Measurements from ENCODE around the gene MOB3A. TPM values are rescaled to one million over a fixed set of nuclear protein-coding genes. Genes with fewer than 3 reads are reported as not detected.

Gene MOB3A
- polyA plus RNA-seq, 3 donors from 2014 or later, result 39.4 to 160 (median 42.2) TPM

- peaks cover 16 to 39% (median 19%) of the 10 kb centered on the region in 3 donors for H3K36me3 Mint-ChIP-seq
- H3K9me3 Mint-ChIP-seq, result no peaks in the 10 kb centered on the region
- no peak overlapping the region for H3K27ac Mint-ChIP-seq
- H3K27me3 Mint-ChIP-seq (ENCODE audit: low read depth in 3 of 3), result peaks cover 0 to 6% (median 1%) of the 10 kb centered on the region in 3 donors
- peaks cover 15 to 17% of the 10 kb centered on the region in 2 donors for H3K4me1 Mint-ChIP-seq
- no peak overlapping the region for H3K4me3 Mint-ChIP-seq
- no peak for DNase-seq
Observed at GRCh38 chr19:2110822-2111221, 14.7 kb upstream of the MOB3A start.

DNA sequence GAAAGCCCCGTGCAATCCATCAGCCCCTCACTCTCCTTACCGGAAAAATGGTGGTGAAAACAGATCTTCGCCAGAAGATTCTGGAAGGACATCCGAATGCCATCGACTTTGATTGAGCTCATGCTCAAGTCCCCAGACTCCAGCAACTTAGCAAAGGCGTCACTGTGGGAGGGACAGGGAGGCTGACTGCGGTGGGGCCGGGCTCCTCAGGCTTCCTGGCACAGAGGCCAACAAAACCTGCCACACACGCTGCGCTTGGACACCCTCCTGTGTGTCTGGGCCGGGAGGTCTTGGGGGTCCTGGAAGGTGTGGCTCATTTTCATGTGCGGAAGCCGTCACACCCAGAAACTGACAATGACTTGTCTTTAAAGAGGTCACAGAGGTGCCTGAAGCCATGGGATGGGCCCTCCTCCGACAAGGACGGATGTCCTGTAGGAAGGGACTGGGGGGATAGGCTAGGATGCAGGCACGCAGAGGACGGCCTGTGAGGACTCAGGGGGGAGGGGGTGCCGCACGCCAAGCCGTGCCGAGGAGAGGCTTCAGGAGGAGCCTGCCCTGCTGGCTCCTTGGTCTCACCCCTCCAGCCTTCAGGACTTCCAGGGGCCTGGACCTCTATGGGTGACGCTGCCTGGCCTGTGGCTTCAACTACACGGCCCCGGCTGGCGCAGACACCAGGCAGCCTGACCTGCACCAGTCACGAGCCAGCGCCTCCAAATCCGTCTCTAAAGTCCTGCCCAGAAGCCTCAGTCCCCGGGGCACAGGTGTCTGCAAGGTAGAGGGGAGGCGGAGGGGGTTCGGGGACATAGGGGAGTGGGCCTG is 13.1 kb upstream of the MOB3A start:
- no peak overlapping the region for H3K27ac Mint-ChIP-seq
- peaks cover 16 to 17% of the 10 kb centered on the region in 2 donors for H3K4me1 Mint-ChIP-seq
- peaks cover 2 to 6% (median 3%) of the 10 kb centered on the region in 3 donors for H3K27me3 Mint-ChIP-seq (ENCODE audit: low read depth in 3 of 3)
- H3K36me3 Mint-ChIP-seq, result peaks cover 22 to 45% (median 26%) of the 10 kb centered on the region in 3 donors
- no peak overlapping the region for H3K4me3 Mint-ChIP-seq
- no peak for DNase-seq
- H3K9me3 Mint-ChIP-seq, result no peaks in the 10 kb centered on the region

- Mint-ChIP-seq H3K27me3 (ENCODE audit: low read depth in 3 of 3) (peaks cover 2 to 6% (median 5%) of the 10 kb centered on the region in 3 donors), H3K9me3 (no peaks in the 10 kb centered on the region), H3K27ac (peak overlapping the region in 2 of 6 donors; percentile 0 to 13), H3K4me3 (no peak overlapping the region), H3K36me3 (peaks cover 21 to 47% (median 33%) of the 10 kb centered on the region in 3 donors), H3K4me1 (peaks cover 11 to 14% of the 10 kb centered on the region in 2 donors)
- no peak for DNase-seq
Observed at GRCh38 chr19:2108251-2109016, 12.3 kb upstream of the MOB3A start.

- Mint-ChIP-seq H3K4me1 (peaks cover 0 to 4% of the 10 kb centered on the region in 2 donors), H3K27ac (no peak overlapping the region), H3K4me3 (no peak overlapping the region), H3K9me3 (no peaks in the 10 kb centered on the region), H3K36me3 (peaks cover 14 to 49% (median 30%) of the 10 kb centered on the region in 3 donors), H3K27me3 (ENCODE audit: low read depth in 3 of 3) (peaks cover 1 to 5% (median 2%) of the 10 kb centered on the region in 3 donors)
- no peak for DNase-seq
Observed at GRCh38 chr19:2103045-2103707, 7.0 kb upstream of the MOB3A start.

DNA sequence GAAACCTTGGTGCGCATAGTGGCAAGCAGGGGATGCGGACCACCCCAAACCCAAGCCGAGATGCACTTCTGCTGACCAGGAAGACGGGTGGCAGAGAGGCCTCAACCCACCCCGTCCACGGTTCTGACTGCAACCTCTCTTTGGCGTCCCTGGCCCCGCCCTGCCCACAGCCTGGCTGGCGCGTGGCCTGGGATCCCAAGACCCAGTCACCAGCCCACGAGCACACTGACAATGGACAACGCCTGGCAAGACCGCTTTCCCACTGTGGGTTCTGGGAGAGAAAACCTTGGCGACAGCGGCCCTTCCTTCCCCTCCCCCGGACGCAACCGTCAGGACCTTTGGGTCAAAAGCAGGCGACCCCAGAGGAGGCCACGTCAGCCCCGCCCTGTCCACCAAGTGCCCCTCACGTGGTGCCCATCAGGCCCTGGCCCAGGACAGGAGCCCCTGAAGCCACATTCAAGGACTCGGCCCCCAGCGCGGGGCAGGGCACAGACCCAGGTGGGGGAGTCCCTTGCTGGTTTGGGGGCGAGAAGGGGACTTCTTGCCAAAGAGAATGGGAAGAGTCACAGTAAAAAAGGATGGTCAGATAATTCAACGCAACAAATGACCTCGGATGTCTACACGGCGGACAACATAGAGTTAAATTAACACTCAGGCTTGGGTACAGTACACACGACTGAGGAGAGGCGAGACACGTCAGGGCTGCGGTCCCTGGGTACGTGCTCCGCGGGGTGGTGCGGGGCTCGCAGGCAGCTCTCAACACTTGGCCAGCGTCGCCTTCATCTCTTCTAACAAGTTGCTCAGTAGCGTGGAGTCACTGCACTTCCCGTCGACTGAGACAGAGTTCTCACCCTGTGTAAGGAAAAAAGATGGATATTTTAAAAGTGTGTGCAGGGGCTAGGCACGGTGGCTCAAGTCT is 5.5 kb upstream of the MOB3A start:
- Mint-ChIP-seq H3K27me3 (ENCODE audit: low read depth in 3 of 3) (peaks cover 0 to 6% (median 2%) of the 10 kb centered on the region in 3 donors), H3K4me1 (peaks cover 5 to 7% of the 10 kb centered on the region in 2 donors), H3K9me3 (no peaks in the 10 kb centered on the region), H3K4me3 (no peak overlapping the region), H3K27ac (peak overlapping the region in 3 of 6 donors; percentile 28 to 69 (median 62)), H3K36me3 (peaks cover 10 to 41% (median 24%) of the 10 kb centered on the region in 3 donors)
- no peak for DNase-seq

- no peak for DNase-seq
- H3K9me3 Mint-ChIP-seq, result no peaks in the 10 kb centered on the region
- no peak overlapping the region for H3K27ac Mint-ChIP-seq
- H3K4me1 Mint-ChIP-seq, result peaks cover 6 to 10% of the 10 kb centered on the region in 2 donors
- H3K4me3 Mint-ChIP-seq, result no peak overlapping the region
- peaks cover 10 to 31% (median 20%) of the 10 kb centered on the region in 3 donors for H3K36me3 Mint-ChIP-seq
- H3K27me3 Mint-ChIP-seq (ENCODE audit: low read depth in 3 of 3), result peaks cover 8 to 15% (median 10%) of the 10 kb centered on the region in 3 donors
Observed at GRCh38 chr19:2100719-2101061, 4.6 kb upstream of the MOB3A start.

- H3K36me3 Mint-ChIP-seq, result peaks cover 5 to 26% (median 15%) of the 10 kb centered on the region in 3 donors
- peaks cover 12 to 17% (median 13%) of the 10 kb centered on the region in 3 donors for H3K27me3 Mint-ChIP-seq (ENCODE audit: low read depth in 3 of 3)
- H3K27ac Mint-ChIP-seq, result no peak overlapping the region
- H3K4me1 Mint-ChIP-seq, result peaks cover 8 to 12% of the 10 kb centered on the region in 2 donors
- no peak for DNase-seq
- H3K4me3 Mint-ChIP-seq, result no peak overlapping the region
- H3K9me3 Mint-ChIP-seq, result no peaks in the 10 kb centered on the region
Observed at GRCh38 chr19:2099937-2100718, 4.0 kb upstream of the MOB3A start.

DNA sequence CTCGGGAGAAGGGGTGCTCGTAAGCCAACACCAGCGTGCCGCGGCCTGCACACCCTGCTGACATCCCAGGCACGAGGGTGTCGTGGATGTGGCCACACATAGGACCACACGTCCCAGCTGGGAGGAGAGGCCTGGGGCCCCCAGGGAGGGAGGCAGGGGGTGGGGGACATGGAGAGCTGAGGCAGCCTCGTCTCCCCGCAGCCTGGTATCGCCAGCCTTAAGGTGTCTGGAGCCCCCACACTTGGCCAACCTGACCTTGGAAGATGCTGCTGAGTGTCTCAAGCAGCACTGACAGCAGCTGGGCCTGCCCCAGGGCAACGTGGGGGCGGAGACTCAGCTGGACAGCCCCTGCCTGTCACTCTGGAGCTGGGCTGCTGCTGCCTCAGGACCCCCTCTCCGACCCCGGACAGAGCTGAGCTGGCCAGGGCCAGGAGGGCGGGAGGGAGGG is 3.0 kb upstream of the MOB3A start:
- Mint-ChIP-seq H3K27ac (no peak overlapping the region), H3K27me3 (ENCODE audit: low read depth in 3 of 3) (peaks cover 15 to 24% (median 21%) of the 10 kb centered on the region in 3 donors), H3K9me3 (no peaks in the 10 kb centered on the region), H3K4me1 (peaks cover 17 to 18% of the 10 kb centered on the region in 2 donors), H3K4me3 (no peak overlapping the region), H3K36me3 (peaks cover 2 to 24% (median 13%) of the 10 kb centered on the region in 3 donors)
- DNase-seq, result no peak

- no peak for DNase-seq
- peaks cover 15 to 23% (median 21%) of the 10 kb centered on the region in 3 donors for H3K27me3 Mint-ChIP-seq (ENCODE audit: low read depth in 3 of 3)
- no peaks in the 10 kb centered on the region for H3K9me3 Mint-ChIP-seq
- H3K4me3 Mint-ChIP-seq, result peak overlapping the region in 2 of 5 donors; percentile 13 to 29
- H3K4me1 Mint-ChIP-seq, result peaks cover 26 to 27% of the 10 kb centered on the region in 2 donors
- H3K27ac Mint-ChIP-seq, result no peak overlapping the region
- peaks cover 0 to 22% (median 8%) of the 10 kb centered on the region in 3 donors for H3K36me3 Mint-ChIP-seq
Observed at GRCh38 chr19:2097886-2098327, 1.8 kb upstream of the MOB3A start.

GRCh38 chr19:2097203-2097885 is 1.2 kb upstream of the MOB3A start:
- Mint-ChIP-seq H3K36me3 (peaks cover 0 to 22% (median 8%) of the 10 kb centered on the region in 3 donors), H3K27me3 (ENCODE audit: low read depth in 3 of 3) (peaks cover 15 to 23% (median 21%) of the 10 kb centered on the region in 3 donors), H3K9me3 (no peaks in the 10 kb centered on the region), H3K4me3 (peak overlapping the region; percentile 84 to 92 (median 85)), H3K27ac (peak overlapping the region; percentile 77 to 92 (median 87)), H3K4me1 (peaks cover 27% of the 10 kb centered on the region in 2 donors)
- peak in 1 of 3 donors; percentile 33 for DNase-seq

DNA sequence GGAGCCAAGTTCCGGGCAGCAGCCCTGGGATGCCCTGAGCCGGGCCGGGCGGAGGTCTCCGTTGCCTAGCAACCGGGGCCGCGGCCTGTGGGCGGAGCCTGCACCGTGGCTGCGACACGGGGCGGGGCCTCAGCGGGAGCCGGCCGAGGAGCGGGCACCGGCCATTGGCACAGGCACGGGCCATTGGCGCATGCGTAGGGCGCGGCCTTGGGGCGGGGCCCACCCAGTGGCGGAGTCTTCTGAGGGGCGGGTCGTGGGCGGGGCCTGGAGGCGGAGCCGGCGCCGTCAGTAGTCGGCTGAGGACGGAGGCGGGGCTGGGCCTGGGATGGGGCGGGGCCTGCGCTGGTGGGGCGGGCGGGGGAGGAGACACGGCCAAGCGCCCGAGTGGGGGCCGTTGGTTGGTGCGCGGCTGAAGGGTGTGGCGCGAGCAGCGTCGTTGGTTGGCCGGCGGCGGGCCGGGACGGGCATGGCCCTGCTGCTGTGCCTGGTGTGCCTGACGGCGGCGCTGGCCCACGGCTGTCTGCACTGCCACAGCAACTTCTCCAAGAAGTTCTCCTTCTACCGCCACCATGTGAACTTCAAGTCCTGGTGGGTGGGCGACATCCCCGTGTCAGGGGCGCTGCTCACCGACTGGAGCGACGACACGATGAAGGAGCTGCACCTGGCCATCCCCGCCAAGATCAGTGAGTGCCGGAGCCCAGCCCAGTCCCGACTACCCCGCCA is 515 bp upstream of the MOB3A start, which contains the start of gene IZUMO4:
Gene IZUMO4, plus strand, starts transcription at position 436 of the 723 bp plus-strand sequence. Its CDS starts 31 bp downstream, at position 467.
- Mint-ChIP-seq H3K27ac (peak within 1 kb of the TSS; percentile 86 to 98 (median 95)), H3K4me1 (peaks cover 27 to 30% of the 10 kb centered on the region in 2 donors), H3K36me3 (peaks cover 0 to 16% (median 5%) of the 10 kb centered on the region in 3 donors), H3K4me3 (peak within 1 kb of the TSS; percentile 91 to 96 (median 94)), H3K27me3 (ENCODE audit: low read depth in 3 of 3) (peaks cover 15 to 24% (median 21%) of the 10 kb centered on the region in 3 donors), H3K9me3 (no peaks in the 10 kb centered on the region)
- peak; percentile 99 to 100 (median 100) for DNase-seq
